ENCODE data around the gene FPGS. TPM values are rescaled to one million over a fixed set of nuclear protein-coding genes. Genes with fewer than 3 reads are reported as not detected.
"Not testable (repeated sequence)": the region's sequence is repeated elsewhere in the genome, so short reads cannot be mapped to it uniquely, and the experiment has no call there.

Gene FPGS
- total RNA-seq, 2 donors from 2014 or later: 31.6 to 55.1 TPM

- Histone ChIP-seq H3K9me3 (no peaks in the 10 kb centered on the region), H3K27ac (no peak overlapping the region), H3K36me3 (no peaks in the 10 kb centered on the region), H3K27me3 (no peaks in the 10 kb centered on the region), H3K4me1 (no peaks in the 10 kb centered on the region), H3K4me3 (no peak overlapping the region), H3K9ac (ENCODE audit: low read depth in 2 of 2, low read length in 2 of 2) (peak overlapping the region; percentile 24 to 55)
- TF ChIP-seq CTCF (IDR thresholded peaks at IDR 0.05): no peak
- intact Hi-C loops (cut with DNase I): no loop called here
- DNase-seq: no peak
These were observed 22.4 kb upstream of the FPGS start for GRCh38 chr9:127780126-127780885.

- H3K9ac ChIP-seq (ENCODE audit: low read depth in 2 of 2, low read length in 2 of 2); intact Hi-C loops (cut with DNase I); H3K4me1 ChIP-seq; H3K27me3 ChIP-seq; H3K9me3 ChIP-seq; H3K4me3 ChIP-seq; H3K27ac ChIP-seq; H3K36me3 ChIP-seq; DNase-seq: not testable (repeated sequence)
These were observed 21.8 kb upstream of the FPGS start for GRCh38 chr9:127780909-127781308.

GRCh38 chr9:127781806-127782205, 20.9 kb upstream of the FPGS start:
- no peaks in the 10 kb centered on the region for H3K36me3 ChIP-seq
- no peaks in the 10 kb centered on the region for H3K4me1 ChIP-seq
- intact Hi-C loops (cut with DNase I): no loop called here
- no peak overlapping the region for H3K4me3 ChIP-seq
- H3K9ac ChIP-seq (ENCODE audit: low read depth in 2 of 2, low read length in 2 of 2): no peak overlapping the region
- H3K27me3 ChIP-seq: no peaks in the 10 kb centered on the region
- DNase-seq: no peak
- no peaks in the 10 kb centered on the region for H3K9me3 ChIP-seq
- no peak for TF ChIP-seq CTCF (IDR thresholded peaks at IDR 0.05)
- no peak overlapping the region for H3K27ac ChIP-seq

- DNase-seq: peak; percentile 58
- no peak for TF ChIP-seq CTCF (IDR thresholded peaks at IDR 0.05)
- Histone ChIP-seq H3K9ac (ENCODE audit: low read depth in 2 of 2, low read length in 2 of 2) (peak overlapping the region in 1 of 2 donors; percentile 51), H3K4me3 (no peak overlapping the region), H3K9me3 (no peaks in the 10 kb centered on the region), H3K27ac (peak overlapping the region; percentile 71), H3K27me3 (no peaks in the 10 kb centered on the region), H3K4me1 (no peaks in the 10 kb centered on the region), H3K36me3 (peaks cover 12% of the 10 kb centered on the region)
- intact Hi-C loops (cut with DNase I): loop anchor here (2.0 kb wide), 1 partner anchor 49 kb away; the partner anchor contains the start of gene TOR2A
These were observed 19.3 kb upstream of the FPGS start for GRCh38 chr9:127783111-127784008.

- Histone ChIP-seq H3K9me3 (no peaks in the 10 kb centered on the region), H3K4me1 (no peaks in the 10 kb centered on the region), H3K9ac (ENCODE audit: low read depth in 2 of 2, low read length in 2 of 2) (peak overlapping the region; percentile 70 to 96), H3K27ac (peak overlapping the region; percentile 96), H3K27me3 (no peaks in the 10 kb centered on the region), H3K4me3 (peak overlapping the region; percentile 98), H3K36me3 (peaks cover 28% of the 10 kb centered on the region)
- peak; percentile 89 for DNase-seq
- intact Hi-C loops (cut with DNase I): loop anchor here (2.0 to 5.0 kb wide), 2 partner anchors 50 to 132 kb away; partner anchors contain the start of genes ST6GALNAC4 and TOR2A
- peak; percentile 85 for TF ChIP-seq CTCF (IDR thresholded peaks at IDR 0.05)
These were observed 17.4 kb upstream of the FPGS start for GRCh38 chr9:127785023-127785932.
